SH-SY5Y (cell line): ENCODE measurements around the gene RHBDL2.

Experiments
- GATA2 ChIP-seq: IDR thresholded peaks from 2 replicates; pipeline ENCODE4 v1.6.1; 2011; ENCODE audit warnings: mild to moderate bottlenecking, low read depth, low read length
- GATA3 ChIP-seq: IDR thresholded peaks from 2 replicates; pipeline ENCODE4 v1.6.1; 2011; ENCODE audit warnings: low read depth, mild to moderate bottlenecking, low read length, moderate library complexity

- TF ChIP-seq GATA2 (no peak), GATA3 (no peak)
Observed at GRCh38 chr1:38859561-38860453, 81.8 kb downstream of the RHBDL2 start, which contains the start of gene RRAGC.
